ENCODE results near the gene ZNF202. TPM values are rescaled to one million over a fixed set of nuclear protein-coding genes. Genes with fewer than 3 reads are reported as not detected.

Gene ZNF202
- total RNA-seq, 2 donors from 2014 or later: 5.7 to 15.2 TPM

DNA sequence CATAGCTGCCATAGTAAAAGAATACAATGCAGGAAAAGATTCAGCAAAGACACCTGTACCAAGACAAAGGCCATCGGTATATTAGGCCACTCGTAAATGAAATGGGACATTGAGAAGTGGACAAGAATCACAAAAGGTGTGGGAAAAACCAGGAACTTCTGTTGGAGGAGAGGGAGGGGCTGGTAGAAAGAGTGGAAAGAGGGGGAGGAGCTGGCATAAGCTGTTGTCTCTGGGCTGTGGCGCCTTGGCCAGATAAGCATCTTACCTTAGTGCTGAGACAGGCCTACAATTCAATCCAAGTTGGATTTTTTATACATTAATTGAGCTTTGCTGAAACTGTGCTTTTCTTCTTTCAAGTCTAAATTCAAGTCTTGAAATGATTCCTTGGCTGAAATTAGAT lies 37.1 kb downstream of the ZNF202 start:
- no peak for DNase-seq (ENCODE audit: low spot score)
- TF ChIP-seq, protein P1, sequence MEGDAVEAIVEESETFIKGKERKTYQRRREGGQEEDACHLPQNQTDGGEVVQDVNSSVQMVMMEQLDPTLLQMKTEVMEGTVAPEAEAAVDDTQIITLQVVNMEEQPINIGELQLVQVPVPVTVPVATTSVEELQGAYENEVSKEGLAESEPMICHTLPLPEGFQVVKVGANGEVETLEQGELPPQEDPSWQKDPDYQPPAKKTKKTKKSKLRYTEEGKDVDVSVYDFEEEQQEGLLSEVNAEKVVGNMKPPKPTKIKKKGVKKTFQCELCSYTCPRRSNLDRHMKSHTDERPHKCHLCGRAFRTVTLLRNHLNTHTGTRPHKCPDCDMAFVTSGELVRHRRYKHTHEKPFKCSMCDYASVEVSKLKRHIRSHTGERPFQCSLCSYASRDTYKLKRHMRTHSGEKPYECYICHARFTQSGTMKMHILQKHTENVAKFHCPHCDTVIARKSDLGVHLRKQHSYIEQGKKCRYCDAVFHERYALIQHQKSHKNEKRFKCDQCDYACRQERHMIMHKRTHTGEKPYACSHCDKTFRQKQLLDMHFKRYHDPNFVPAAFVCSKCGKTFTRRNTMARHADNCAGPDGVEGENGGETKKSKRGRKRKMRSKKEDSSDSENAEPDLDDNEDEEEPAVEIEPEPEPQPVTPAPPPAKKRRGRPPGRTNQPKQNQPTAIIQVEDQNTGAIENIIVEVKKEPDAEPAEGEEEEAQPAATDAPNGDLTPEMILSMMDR (IDR thresholded peaks at IDR 0.05): no peak
- TF ChIP-seq POLR2AphosphoS5 (IDR thresholded peaks at IDR 0.05) (no peak), POLR2A (IDR thresholded peaks at IDR 0.05) (no peak)
- Histone ChIP-seq H3K4me1 (replicated peaks) (no peaks in the 10 kb centered on the region), H3K27ac (no peak overlapping the region), H3K27me3 (replicated peaks; ENCODE audit: insufficient read depth) (no peaks in the 10 kb centered on the region), H3K36me3 (no peaks in the 10 kb centered on the region), H3K4me3 (no peak overlapping the region), H3K9me3 (no peaks in the 10 kb centered on the region)
- 63% methylated on average over 3 of the region's 3 CpGs for WGBS
- intact Hi-C loops (cut with DNase I): no loop called here

DNA sequence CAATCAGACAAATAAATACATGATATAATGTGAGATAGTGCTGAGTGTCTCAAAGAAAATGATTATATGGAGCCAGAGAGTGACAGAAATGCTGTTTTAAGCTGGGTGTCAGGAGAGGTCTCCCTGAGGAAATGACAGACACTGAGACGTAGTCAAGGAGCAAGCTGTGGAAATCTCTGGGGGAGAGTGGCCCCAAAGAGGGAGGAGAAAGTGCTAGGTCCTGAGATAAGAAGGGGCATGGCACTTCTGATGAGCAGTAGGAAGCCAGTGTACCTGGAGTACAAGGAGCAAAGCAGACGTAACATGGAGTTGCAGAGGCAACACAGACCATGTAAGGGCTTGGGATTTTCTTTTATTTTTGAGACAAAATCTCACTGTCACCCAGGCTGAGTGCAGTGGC lies 38.8 kb downstream of the ZNF202 start:
- Histone ChIP-seq H3K9me3 (no peaks in the 10 kb centered on the region), H3K27me3 (replicated peaks; ENCODE audit: insufficient read depth) (no peaks in the 10 kb centered on the region), H3K4me3 (no peak overlapping the region), H3K36me3 (no peaks in the 10 kb centered on the region), H3K27ac (no peak overlapping the region), H3K4me1 (replicated peaks) (no peaks in the 10 kb centered on the region)
- DNase-seq (ENCODE audit: low spot score): no peak
- TF ChIP-seq, protein P1 (IDR thresholded peaks at IDR 0.05): no peak
- TF ChIP-seq POLR2A (IDR thresholded peaks at IDR 0.05) (no peak), POLR2AphosphoS5 (IDR thresholded peaks at IDR 0.05) (no peak)
- intact Hi-C loops (cut with DNase I): no loop called here
- 71% methylated on average over 2 of the region's 2 CpGs for WGBS

GRCh38 chr11:123702139-123702538 lies 39.3 kb downstream of the ZNF202 start:
- no peak for DNase-seq (ENCODE audit: low spot score)
- Histone ChIP-seq H3K27me3 (replicated peaks; ENCODE audit: insufficient read depth) (no peaks in the 10 kb centered on the region), H3K4me1 (replicated peaks) (no peaks in the 10 kb centered on the region), H3K36me3 (no peaks in the 10 kb centered on the region), H3K4me3 (no peak overlapping the region), H3K27ac (no peak overlapping the region), H3K9me3 (no peaks in the 10 kb centered on the region)
- 44% methylated on average over 9 of the region's 9 CpGs for WGBS
- TF ChIP-seq, protein P1 (IDR thresholded peaks at IDR 0.05): no peak
- intact Hi-C loops (cut with DNase I): no loop called here

- WGBS: 71% methylated on average over 3 of the region's 3 CpGs
- no peaks in the 10 kb centered on the region for H3K36me3 ChIP-seq
- intact Hi-C loops (cut with DNase I): no loop called here
Observed at GRCh38 chr11:123700772-123701171, 40.7 kb downstream of the ZNF202 start.

DNA sequence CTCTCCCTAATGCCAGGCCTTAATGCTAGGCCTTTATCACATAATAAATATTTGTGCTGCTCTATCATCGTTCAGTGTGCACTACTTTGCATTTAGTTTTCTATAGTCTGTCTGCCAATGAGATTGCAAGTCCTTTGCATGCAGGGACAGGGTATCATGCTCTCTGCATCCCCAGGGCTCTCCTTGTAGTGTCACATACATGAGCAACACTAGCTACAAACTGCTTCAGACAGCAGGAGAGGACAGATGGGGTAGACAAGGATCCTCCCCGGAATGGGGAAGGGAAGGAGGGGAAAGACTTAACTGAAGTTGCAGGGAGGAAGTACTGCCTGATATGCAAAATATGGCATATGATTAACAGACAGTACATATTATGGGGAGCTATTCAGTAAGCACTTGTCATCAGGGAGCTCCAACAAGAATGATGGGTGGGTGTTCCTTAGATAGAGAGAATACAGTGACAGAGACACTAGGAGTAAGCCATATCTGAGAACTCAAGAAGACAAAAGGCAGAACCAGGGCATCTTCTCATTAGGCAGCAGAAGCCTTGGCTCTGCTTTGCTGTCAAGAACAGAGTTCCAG lies 42.8 kb downstream of the ZNF202 start:
- Histone ChIP-seq H3K4me3 (no peak overlapping the region), H3K36me3 (no peaks in the 10 kb centered on the region), H3K4me1 (replicated peaks) (no peaks in the 10 kb centered on the region), H3K9me3 (no peaks in the 10 kb centered on the region), H3K27ac (no peak overlapping the region), H3K27me3 (replicated peaks; ENCODE audit: insufficient read depth) (peaks cover 5% of the 10 kb centered on the region)
- 49% methylated on average over 2 of the region's 2 CpGs for WGBS
- intact Hi-C loops (cut with DNase I): no loop called here
- TF ChIP-seq, protein P1 (IDR thresholded peaks at IDR 0.05): no peak
- TF ChIP-seq POLR2AphosphoS5 (IDR thresholded peaks at IDR 0.05): no peak
- TF ChIP-seq POLR2A (IDR thresholded peaks at IDR 0.05): no peak
- DNase-seq (ENCODE audit: low spot score): no peak

More at GRCh38 chr11:123700772-123701171, 40.7 kb downstream of the ZNF202 start:
- Histone ChIP-seq H3K27me3 (replicated peaks; ENCODE audit: insufficient read depth) (peaks cover 2% of the 10 kb centered on the region), H3K4me3 (no peak overlapping the region), H3K4me1 (replicated peaks) (no peaks in the 10 kb centered on the region), H3K27ac (no peak overlapping the region), H3K9me3 (no peaks in the 10 kb centered on the region)
- TF ChIP-seq, protein P1 (IDR thresholded peaks at IDR 0.05): no peak
- TF ChIP-seq POLR2AphosphoS5 (IDR thresholded peaks at IDR 0.05) (no peak), POLR2A (IDR thresholded peaks at IDR 0.05) (no peak)
- DNase-seq (ENCODE audit: low spot score): no peak

Measured in prostate gland (tissue), 2 donors.